Hepatocyte (in vitro differentiated cells): ENCODE data around the gene ZBTB38.

Experiments
- EZH2 ChIP-seq: fragments of 200-600 bp; sonication (generic); IDR thresholded peaks from 2 replicates; pipeline ENCODE4 v1.6.1; 2016; ENCODE audit warnings: antibody characterized with exemption, mild to moderate bottlenecking, borderline replicate concordance
- EZH2phosphoT487 ChIP-seq: fragments of 200-600 bp; sonication (generic); IDR thresholded peaks from one replicate; pipeline ENCODE4 v1.6.1; 2018; ENCODE audit warnings: antibody characterized with exemption, mild to moderate bottlenecking, low read depth, moderate library complexity; ENCODE audit not compliant: unreplicated experiment, severe bottlenecking
- TF ChIP-seq, protein P1 (sequence below): fragments of 200-600 bp; sonication (generic); IDR thresholded peaks from 2 replicates; pipeline ENCODE4 v1.5.1; 2016; ENCODE audit warnings: antibody characterized with exemption, mild to moderate bottlenecking; ENCODE audit not compliant: poor library complexity

DNA sequence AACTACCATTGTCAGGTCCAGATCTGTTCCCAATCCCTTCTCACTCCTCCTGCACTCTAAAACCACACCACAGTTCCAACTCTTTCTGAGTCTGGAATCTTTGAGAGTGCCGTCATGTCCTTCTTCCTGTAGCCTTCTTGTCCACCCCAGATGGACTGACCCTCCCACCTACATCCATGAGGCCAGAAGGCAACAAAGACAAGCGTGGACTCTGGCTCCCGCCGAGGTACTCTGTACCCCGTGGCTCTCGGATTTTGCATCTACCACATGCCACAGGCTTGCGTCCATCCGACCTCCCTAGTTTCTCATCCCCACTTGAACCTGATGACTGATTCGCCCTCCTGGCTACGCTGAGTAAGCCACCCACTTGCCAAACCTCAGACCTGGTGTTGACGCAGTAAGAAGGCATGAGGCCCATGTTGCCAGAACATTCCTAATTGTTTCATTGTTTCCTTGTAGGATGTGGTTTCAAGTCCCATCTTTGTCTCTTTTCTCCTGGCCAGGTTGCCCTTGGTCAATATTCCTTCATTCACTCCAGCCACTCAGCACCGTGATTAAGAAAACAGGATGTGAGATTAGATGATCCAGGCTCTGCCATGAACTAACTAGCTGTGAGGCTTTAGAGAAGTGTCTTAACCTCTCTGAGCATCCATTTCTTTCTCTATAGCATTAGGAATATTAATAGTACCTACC is 1.1 kb upstream of the ZBTB38 start:
- no peak for TF ChIP-seq EZH2phosphoT487
- TF ChIP-seq, protein P1, sequence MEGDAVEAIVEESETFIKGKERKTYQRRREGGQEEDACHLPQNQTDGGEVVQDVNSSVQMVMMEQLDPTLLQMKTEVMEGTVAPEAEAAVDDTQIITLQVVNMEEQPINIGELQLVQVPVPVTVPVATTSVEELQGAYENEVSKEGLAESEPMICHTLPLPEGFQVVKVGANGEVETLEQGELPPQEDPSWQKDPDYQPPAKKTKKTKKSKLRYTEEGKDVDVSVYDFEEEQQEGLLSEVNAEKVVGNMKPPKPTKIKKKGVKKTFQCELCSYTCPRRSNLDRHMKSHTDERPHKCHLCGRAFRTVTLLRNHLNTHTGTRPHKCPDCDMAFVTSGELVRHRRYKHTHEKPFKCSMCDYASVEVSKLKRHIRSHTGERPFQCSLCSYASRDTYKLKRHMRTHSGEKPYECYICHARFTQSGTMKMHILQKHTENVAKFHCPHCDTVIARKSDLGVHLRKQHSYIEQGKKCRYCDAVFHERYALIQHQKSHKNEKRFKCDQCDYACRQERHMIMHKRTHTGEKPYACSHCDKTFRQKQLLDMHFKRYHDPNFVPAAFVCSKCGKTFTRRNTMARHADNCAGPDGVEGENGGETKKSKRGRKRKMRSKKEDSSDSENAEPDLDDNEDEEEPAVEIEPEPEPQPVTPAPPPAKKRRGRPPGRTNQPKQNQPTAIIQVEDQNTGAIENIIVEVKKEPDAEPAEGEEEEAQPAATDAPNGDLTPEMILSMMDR: no peak
- no peak for TF ChIP-seq EZH2
